ENCODE measurements around the gene ALPK3. TPM values are rescaled to one million over a fixed set of nuclear protein-coding genes. Genes with fewer than 3 reads are reported as not detected.

ALPK3 gene
- total and polyA plus RNA-seq, 4 donors, result 6.8 to 86.8 (median 44.1) TPM

DNA sequence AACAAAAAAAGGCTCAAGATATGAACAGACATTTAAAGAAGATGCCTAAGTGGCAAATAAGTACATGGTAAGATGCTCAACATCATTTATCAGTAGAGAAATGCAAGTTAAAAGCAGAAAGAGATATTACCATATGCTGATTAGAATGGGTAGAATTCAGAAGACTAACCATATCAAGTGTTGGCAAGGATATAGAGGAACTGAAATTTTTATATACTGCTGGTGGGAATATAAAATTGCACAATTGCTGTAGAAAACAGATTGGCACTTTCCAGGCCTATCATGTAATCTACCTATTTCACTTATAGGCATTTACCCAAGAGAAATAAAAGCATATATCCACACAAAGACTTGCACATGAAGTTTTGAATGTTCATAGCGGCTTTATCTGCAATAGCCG is 84.4 kb downstream of the ALPK3 start:
- no peaks in the 10 kb centered on the region for H3K9me3 ChIP-seq (ENCODE audit: control insufficient read depth, low read length)
- 99% methylated on average over 2 of the region's 2 CpGs for WGBS, 2 donors

DNA sequence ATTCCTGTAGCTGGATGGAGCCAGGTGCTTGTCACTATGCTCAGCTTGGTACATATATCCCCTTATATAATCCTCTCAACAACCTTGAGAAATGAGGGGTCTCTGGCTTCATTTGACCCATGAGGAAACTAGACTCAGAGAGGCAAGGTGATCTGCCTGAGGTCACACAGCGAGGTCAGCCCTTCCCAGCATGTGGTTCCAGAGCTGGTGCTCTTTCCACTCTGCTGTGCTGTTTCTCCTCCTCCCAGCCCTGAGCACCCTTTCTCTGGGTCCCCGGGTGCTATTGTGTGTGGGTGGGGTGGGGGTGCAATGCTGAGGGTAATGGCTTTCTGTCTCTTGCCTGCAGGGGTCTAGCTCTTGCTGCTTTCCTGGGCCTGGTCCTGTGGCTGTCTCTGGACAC is 86.6 kb downstream of the ALPK3 start:
- Histone ChIP-seq H3K4me3 (ENCODE audit: low read length in 2 of 2) (no peak overlapping the region), H3K9me3 (ENCODE audit: control insufficient read depth, low read length) (no peaks in the 10 kb centered on the region), H3K36me3 (ENCODE audit: control insufficient read depth in 1 of 2, insufficient read depth in 2 of 2, low read length in 1 of 2) (no peaks in the 10 kb centered on the region), H3K27me3 (ENCODE audit: control insufficient read depth in 1 of 2, insufficient read depth in 2 of 2, low read length in 1 of 2) (no peaks in the 10 kb centered on the region), H3K4me1 (ENCODE audit: control insufficient read depth in 1 of 2, insufficient read depth in 2 of 2, low read length in 2 of 2) (peaks cover 0 to 4% of the 10 kb centered on the region in 2 donors), H3K27ac (ENCODE audit: low read depth in 1 of 2, low read length in 2 of 2) (peak overlapping the region; percentile 89 to 91)
- DNase-seq (no peak), ATAC-seq (ENCODE audit: low FRiP score) (peak; percentile 16)
- intact Hi-C loops (cut with DNase I), result no loop called here
- WGBS, 2 donors, result 66 to 70% methylated on average over 2 of the region's 2 CpGs

More for the DNA sequence above, 84.4 kb downstream of the ALPK3 start:
- intact Hi-C loops (cut with DNase I), result no loop called here
- no peak for DNase-seq
- H3K27me3 ChIP-seq (ENCODE audit: control insufficient read depth in 1 of 2, insufficient read depth in 2 of 2, low read length in 1 of 2), result no peaks in the 10 kb centered on the region
- ATAC-seq (ENCODE audit: low FRiP score), result no peak
- H3K36me3 ChIP-seq (ENCODE audit: control insufficient read depth in 1 of 2, insufficient read depth in 2 of 2, low read length in 1 of 2), result no peaks in the 10 kb centered on the region
- H3K4me1 ChIP-seq (ENCODE audit: control insufficient read depth in 1 of 2, insufficient read depth in 2 of 2, low read length in 2 of 2), result peaks cover 0 to 4% of the 10 kb centered on the region in 2 donors
- no peak overlapping the region for H3K4me3 ChIP-seq (ENCODE audit: low read length in 2 of 2)
- no peak overlapping the region for H3K27ac ChIP-seq (ENCODE audit: low read depth in 1 of 2, low read length in 2 of 2)

DNA sequence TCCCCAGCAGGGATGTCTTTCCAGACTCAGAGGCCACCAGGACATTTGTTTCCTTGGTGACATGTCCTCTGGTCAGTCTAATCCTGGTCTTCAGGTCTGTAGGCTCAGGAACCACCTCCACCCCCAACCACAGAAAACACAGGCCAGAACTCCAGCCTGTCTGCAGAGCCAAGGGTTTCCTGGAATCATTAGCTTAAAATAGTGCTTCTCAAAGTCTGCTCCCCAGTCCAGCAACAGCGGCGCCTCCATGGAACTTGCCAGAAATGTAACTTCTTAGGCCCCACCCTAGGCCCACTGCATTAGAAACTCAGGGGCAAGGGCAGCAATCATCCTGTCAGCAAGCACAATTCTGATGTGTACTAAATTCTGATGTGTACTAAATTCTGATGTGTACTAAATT is 87.3 kb downstream of the ALPK3 start:
- H3K27ac ChIP-seq (ENCODE audit: low read depth in 1 of 2, low read length in 2 of 2), result peak overlapping the region; percentile 89 to 91
- H3K27me3 ChIP-seq (ENCODE audit: control insufficient read depth in 1 of 2, insufficient read depth in 2 of 2, low read length in 1 of 2), result no peaks in the 10 kb centered on the region
- no peaks in the 10 kb centered on the region for H3K9me3 ChIP-seq (ENCODE audit: control insufficient read depth, low read length)
- DNase-seq (peak in 1 of 2 donors; percentile 79), ATAC-seq (ENCODE audit: low FRiP score) (peak; percentile 79)
- no peak overlapping the region for H3K4me3 ChIP-seq (ENCODE audit: low read length in 2 of 2)
- no peaks in the 10 kb centered on the region for H3K36me3 ChIP-seq (ENCODE audit: control insufficient read depth in 1 of 2, insufficient read depth in 2 of 2, low read length in 1 of 2)
- WGBS, 2 donors, result 5 to 10% methylated on average over 2 of the region's 2 CpGs
- peaks cover 0 to 4% of the 10 kb centered on the region in 2 donors for H3K4me1 ChIP-seq (ENCODE audit: control insufficient read depth in 1 of 2, insufficient read depth in 2 of 2, low read length in 2 of 2)
- intact Hi-C loops (cut with DNase I), result no loop called here

DNA sequence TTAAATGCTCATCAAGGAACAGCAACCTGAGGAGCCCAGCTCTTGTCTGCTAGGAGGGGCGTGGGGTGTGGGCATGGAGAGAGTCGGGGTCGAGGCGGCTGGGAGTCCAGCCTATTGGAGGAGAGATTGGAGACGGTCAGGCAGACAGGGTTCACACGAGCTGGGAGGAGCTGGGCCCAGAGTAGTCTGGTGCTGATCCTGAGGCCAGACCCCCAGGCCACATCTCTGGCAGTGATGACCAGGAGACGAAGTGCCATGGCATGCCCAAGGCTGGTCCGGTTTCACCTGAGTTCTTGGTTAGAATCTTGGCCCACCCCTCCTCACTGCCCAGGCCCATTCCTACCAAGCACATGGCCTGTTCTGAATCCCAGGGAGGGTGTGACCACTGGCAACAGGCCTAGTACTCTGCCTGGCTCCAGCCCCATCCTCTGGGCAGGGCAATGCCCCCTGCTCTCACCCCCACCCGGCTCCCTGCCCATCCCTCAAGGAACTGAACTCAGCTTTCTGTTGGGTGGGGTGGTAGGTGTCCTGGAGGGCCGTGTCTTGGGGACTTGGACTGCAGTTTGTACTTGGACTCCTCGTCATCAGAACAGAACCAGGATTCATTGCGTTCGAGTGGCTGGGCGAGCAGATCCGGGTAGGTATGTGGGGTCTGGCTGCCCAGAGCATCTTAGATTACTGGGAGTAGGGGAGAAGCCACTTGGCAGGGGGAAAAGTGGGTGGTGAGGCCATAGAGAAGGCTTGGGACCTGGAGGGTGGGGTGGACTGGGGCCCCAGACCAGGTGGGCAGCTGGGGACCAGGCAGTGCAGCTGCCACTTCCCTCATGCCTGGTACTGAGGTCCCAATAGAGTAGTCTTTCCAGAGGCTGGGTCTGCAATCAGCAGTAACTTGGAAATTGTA is 88.1 kb downstream of the ALPK3 start:
- H3K36me3 ChIP-seq (ENCODE audit: control insufficient read depth in 1 of 2, insufficient read depth in 2 of 2, low read length in 1 of 2), result no peaks in the 10 kb centered on the region
- peak; percentile 12 for ATAC-seq (ENCODE audit: low FRiP score)
- no peak overlapping the region for H3K4me3 ChIP-seq (ENCODE audit: low read length in 2 of 2)
- H3K9me3 ChIP-seq (ENCODE audit: control insufficient read depth, low read length), result no peaks in the 10 kb centered on the region
- DNase-seq, result peak in 1 of 2 donors; percentile 66
- peak overlapping the region; percentile 61 to 91 for H3K27ac ChIP-seq (ENCODE audit: low read depth in 1 of 2, low read length in 2 of 2)
- intact Hi-C loops (cut with DNase I), result no loop called here
- H3K4me1 ChIP-seq (ENCODE audit: control insufficient read depth in 1 of 2, insufficient read depth in 2 of 2, low read length in 2 of 2), result peaks cover 0 to 4% of the 10 kb centered on the region in 2 donors
- no peaks in the 10 kb centered on the region for H3K27me3 ChIP-seq (ENCODE audit: control insufficient read depth in 1 of 2, insufficient read depth in 2 of 2, low read length in 1 of 2)
- WGBS, 2 donors, result 74 to 86% methylated on average over 15 of the region's 15 CpGs

DNA sequence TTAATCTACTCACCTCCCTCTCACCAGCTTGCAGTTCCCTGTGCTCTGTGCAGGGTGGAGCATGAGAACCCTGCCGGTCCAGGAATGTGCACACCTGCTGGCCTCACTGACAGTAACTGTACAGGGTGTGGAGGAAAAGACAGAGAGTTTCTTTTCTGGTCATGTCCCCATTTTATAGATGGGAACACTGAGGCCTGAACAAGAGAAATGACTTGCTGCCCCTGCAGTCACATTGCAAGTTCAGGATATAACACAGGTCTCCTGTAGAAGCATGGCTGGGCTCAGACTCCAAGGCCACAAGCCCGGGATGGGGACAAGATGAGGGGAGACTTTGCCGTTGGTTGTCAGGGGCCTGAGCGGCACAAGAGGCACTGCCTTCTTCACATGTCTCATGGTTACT is 90.6 kb downstream of the ALPK3 start:
- Histone ChIP-seq H3K36me3 (ENCODE audit: control insufficient read depth in 1 of 2, insufficient read depth in 2 of 2, low read length in 1 of 2) (no peaks in the 10 kb centered on the region), H3K9me3 (ENCODE audit: control insufficient read depth, low read length) (no peaks in the 10 kb centered on the region), H3K27ac (ENCODE audit: low read depth in 1 of 2, low read length in 2 of 2) (peak overlapping the region in 1 of 2 donors; percentile 37), H3K4me3 (ENCODE audit: low read length in 2 of 2) (no peak overlapping the region), H3K27me3 (ENCODE audit: control insufficient read depth in 1 of 2, insufficient read depth in 2 of 2, low read length in 1 of 2) (no peaks in the 10 kb centered on the region), H3K4me1 (ENCODE audit: control insufficient read depth in 1 of 2, insufficient read depth in 2 of 2, low read length in 2 of 2) (peaks cover 2 to 9% of the 10 kb centered on the region in 2 donors)
- DNase-seq, result no peak
- 95 to 96% methylated on average over 4 of the region's 4 CpGs for whole genome bisulfite sequencing, 2 donors
- intact Hi-C loops (cut with DNase I), result no loop called here
- ATAC-seq (ENCODE audit: low FRiP score), result no peak

DNA sequence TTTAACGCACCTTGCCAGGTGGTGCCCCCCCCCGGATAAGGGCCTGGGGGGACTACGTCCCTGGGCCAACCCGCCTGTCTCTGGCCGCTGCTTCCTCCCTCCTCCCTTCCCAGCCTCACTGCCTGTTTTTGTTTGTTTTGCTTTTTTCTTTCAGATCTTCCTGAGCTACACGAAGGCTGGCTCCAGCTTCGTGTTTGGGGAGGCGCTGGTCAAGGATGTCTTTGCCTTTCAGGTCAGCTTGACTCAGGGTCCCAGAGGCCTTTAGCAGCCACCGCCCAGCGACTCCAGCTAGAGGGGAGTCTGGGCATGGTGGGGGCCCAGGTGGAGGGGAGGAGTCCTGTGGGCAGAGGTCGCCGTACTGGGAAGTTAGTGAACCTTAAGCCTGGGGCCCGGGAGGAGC is 91.4 kb downstream of the ALPK3 start:
- Histone ChIP-seq H3K27ac (ENCODE audit: low read depth in 1 of 2, low read length in 2 of 2) (peak overlapping the region in 1 of 2 donors; percentile 0), H3K4me1 (ENCODE audit: control insufficient read depth in 1 of 2, insufficient read depth in 2 of 2, low read length in 2 of 2) (peaks cover 2 to 14% of the 10 kb centered on the region in 2 donors), H3K36me3 (ENCODE audit: control insufficient read depth in 1 of 2, insufficient read depth in 2 of 2, low read length in 1 of 2) (no peaks in the 10 kb centered on the region), H3K9me3 (ENCODE audit: control insufficient read depth, low read length) (no peaks in the 10 kb centered on the region), H3K27me3 (ENCODE audit: control insufficient read depth in 1 of 2, insufficient read depth in 2 of 2, low read length in 1 of 2) (no peaks in the 10 kb centered on the region), H3K4me3 (ENCODE audit: low read length in 2 of 2) (no peak overlapping the region)
- intact Hi-C loops (cut with DNase I), result no loop called here
- DNase-seq, result peak in 1 of 2 donors; percentile 42
- WGBS, 2 donors, result 75 to 78% methylated on average over 13 of the region's 13 CpGs
- ATAC-seq (ENCODE audit: low FRiP score), result no peak

DNA sequence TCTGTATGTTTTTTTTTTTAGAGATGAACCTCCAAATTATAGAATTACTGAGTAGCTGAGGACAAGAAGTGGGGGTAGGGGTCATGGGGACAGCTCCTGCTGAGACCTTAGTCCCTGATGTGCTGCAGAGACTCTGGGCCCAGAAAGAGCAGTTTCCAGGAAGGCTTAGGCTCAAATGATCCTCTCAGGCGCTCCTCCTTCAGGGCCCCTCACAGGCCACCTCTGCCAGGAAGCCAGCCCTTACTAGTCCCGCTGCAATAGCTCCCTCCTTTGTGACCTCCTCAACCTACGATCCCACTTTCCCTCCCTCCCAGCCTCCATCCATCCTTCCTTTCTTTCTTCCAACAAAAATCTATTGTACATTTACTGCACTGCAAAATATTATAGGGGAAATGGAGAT is 91.9 kb downstream of the ALPK3 start:
- peak overlapping the region in 1 of 2 donors; percentile 31 for H3K27ac ChIP-seq (ENCODE audit: low read depth in 1 of 2, low read length in 2 of 2)
- intact Hi-C loops (cut with DNase I), result no loop called here
- H3K4me1 ChIP-seq (ENCODE audit: control insufficient read depth in 1 of 2, insufficient read depth in 2 of 2, low read length in 2 of 2), result peaks cover 2 to 14% of the 10 kb centered on the region in 2 donors
- WGBS, 2 donors, result 96% methylated on average over 3 of the region's 3 CpGs
- ATAC-seq (ENCODE audit: low FRiP score) (no peak), DNase-seq (no peak)
- H3K36me3 ChIP-seq (ENCODE audit: control insufficient read depth in 1 of 2, insufficient read depth in 2 of 2, low read length in 1 of 2), result no peaks in the 10 kb centered on the region
- H3K9me3 ChIP-seq (ENCODE audit: control insufficient read depth, low read length), result no peaks in the 10 kb centered on the region
- H3K27me3 ChIP-seq (ENCODE audit: control insufficient read depth in 1 of 2, insufficient read depth in 2 of 2, low read length in 1 of 2), result no peaks in the 10 kb centered on the region
- H3K4me3 ChIP-seq (ENCODE audit: low read length in 2 of 2), result no peak overlapping the region

DNA sequence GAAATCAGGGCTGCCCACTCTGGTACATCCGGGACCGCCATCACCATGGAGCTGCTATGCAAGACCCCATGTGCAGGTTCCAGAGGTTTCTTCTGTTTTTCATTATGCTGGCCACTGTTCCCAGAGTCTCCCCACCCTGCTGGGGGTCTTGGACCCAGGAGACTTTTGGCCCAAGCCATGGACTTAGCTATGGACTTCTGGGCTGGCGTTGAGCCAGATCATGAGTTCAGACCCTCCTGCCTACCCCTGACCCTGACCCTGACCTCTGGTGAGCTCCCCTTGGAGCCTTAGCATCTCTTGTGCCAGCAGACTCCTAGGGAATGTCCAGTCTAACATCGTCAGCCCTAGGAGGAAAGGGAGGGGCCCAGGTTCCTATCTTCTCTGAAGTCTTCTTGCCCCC is 92.6 kb downstream of the ALPK3 start:
- intact Hi-C loops (cut with DNase I), result no loop called here
- no peaks in the 10 kb centered on the region for H3K27me3 ChIP-seq (ENCODE audit: control insufficient read depth in 1 of 2, insufficient read depth in 2 of 2, low read length in 1 of 2)
- H3K4me1 ChIP-seq (ENCODE audit: control insufficient read depth in 1 of 2, insufficient read depth in 2 of 2, low read length in 2 of 2), result peaks cover 4 to 12% of the 10 kb centered on the region in 2 donors
- no peak for DNase-seq
- H3K4me3 ChIP-seq (ENCODE audit: low read length in 2 of 2), result no peak overlapping the region
- no peak for ATAC-seq (ENCODE audit: low FRiP score)
- H3K9me3 ChIP-seq (ENCODE audit: control insufficient read depth, low read length), result no peaks in the 10 kb centered on the region
- H3K36me3 ChIP-seq (ENCODE audit: control insufficient read depth in 1 of 2, insufficient read depth in 2 of 2, low read length in 1 of 2), result no peaks in the 10 kb centered on the region
- WGBS, 2 donors, result 77 to 78% methylated on average over 4 of the region's 4 CpGs
- peak overlapping the region in 1 of 2 donors; percentile 3 for H3K27ac ChIP-seq (ENCODE audit: low read depth in 1 of 2, low read length in 2 of 2)
